G401 (cell line): Measurements from ENCODE around the gene USP9X. TPM values are rescaled to one million over a fixed set of nuclear protein-coding genes. Genes with fewer than 3 reads are reported as not detected.
"Not testable (repeated sequence)": the region's sequence is repeated elsewhere in the genome, so short reads cannot be mapped to it uniquely, and the experiment has no call there.

ENCODE experiments used
- DNase-seq: peaks from one replicate; pipeline ENCODE4 v3.0.0-alpha.2; 2015; ENCODE audit warnings: low spot score
- in situ Hi-C: cut with HindIII; loops from 2 replicates; pipeline ENCODE4 v1.10.0; 2016; ENCODE audit warnings: low sequenced_read_pairs, mixed read lengths
- total RNA-seq: library from RNA; depleted of rRNA; stranded (reverse); fragments of >200 nt; shearing (Covaris generic); gene quantifications from 2 replicates; pipeline ENCODE4 v1.2.3, GENCODE V29; 2014

Gene USP9X
- total RNA-seq, 1 experiment from 2014 or later, result 27.6 TPM

DNA sequence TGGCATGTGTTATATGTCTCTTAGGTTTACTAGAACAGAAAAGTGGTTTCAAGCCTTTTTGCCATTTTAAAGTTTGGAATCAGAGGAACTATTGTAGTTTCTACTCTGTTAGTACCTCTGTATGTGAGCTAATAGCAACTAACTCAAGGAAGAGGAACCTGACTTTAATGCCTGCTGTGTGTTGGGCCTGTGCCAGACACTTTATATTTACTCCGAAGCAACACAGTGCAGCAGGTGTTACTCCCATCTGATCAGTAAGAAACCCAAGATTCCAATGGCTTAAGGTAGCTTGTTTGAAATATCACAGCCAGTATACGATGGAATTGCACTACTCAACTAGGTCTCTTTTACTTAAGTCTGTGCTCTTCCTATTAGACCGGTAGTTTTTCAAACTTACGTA, 79.2 kb downstream of the USP9X start:
- in situ Hi-C loops, result no loop called here
- peak; percentile 34 for DNase-seq

DNA sequence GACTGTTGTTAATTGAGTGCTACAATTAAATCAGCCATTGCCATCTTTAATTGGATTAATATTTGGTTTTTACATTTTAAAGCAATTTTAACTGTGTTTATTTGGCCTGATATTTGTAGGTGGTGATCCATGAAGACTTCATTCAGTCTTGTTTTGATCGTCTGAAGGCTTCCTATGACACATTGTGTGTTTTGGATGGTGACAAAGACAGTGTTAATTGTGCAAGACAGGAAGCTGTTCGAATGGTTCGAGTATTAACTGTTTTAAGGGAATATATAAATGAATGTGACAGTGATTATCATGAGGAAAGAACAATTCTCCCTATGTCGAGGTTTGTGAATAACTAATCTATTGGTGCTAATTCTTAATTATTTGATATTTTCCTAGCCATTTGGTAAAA, 82.6 kb downstream of the USP9X start:
- in situ Hi-C loops, result no loop called here
- no peak for DNase-seq

DNA sequence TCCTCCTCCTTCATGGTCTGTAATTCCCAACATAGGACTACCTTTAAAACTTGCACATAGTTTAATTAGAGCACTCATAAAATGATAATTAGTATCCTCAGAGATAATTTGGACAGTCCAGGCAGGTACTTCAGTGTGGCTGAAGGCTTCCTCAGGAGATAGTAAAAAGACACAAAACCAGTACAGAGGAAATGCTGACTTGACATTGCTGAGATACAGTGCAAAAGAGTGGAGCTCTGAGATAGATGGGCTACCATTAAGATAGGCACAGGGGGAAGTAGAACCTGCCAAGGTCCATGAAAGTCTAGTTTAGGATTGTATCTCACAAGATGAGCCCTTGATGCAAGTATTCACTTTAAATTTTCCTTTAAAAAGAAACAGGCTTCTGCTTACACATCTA, 91.0 kb downstream of the USP9X start:
- DNase-seq, result no peak
- in situ Hi-C loops, result no loop called here

DNA sequence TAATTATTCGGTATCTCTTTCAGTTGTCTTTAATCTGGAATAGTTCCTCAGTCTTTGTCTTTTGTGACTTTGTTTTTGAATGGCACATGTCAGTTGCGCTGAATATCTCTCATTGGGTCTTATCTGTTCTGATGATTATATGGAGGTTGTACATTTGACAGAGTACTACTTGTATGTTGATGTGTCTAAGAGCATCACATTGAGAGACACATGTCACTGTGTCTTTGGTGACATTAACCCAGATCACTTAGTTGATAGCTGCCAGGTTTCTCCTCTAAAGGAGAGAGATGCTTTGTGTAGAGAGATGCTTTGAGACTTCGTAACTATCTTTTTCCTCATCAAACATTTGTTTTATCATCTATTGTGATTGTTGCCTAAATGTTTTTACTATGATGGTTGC, 92.1 kb downstream of the USP9X start:
- in situ Hi-C loops, result no loop called here
- no peak for DNase-seq

DNA sequence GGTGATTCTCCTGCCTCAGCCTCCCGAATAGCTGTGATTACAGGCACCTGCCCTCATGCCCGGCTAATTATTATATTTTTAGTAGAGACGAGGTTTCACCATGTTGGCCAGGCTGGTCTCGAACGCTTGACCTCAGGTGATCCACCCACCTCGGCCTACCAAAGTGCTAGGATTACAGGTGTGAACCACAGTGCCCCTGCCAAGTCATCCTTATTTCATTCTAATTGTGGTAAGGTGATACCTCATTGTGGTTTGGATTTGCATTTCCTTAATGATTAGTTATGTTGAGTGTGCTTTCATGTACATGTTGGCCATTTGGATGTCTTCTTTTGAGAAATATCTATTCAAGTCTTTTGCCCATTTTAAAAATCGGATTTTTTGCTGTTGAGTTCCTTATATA, 93.0 kb downstream of the USP9X start:
- in situ Hi-C loops, result no loop called here
- no peak for DNase-seq

DNA sequence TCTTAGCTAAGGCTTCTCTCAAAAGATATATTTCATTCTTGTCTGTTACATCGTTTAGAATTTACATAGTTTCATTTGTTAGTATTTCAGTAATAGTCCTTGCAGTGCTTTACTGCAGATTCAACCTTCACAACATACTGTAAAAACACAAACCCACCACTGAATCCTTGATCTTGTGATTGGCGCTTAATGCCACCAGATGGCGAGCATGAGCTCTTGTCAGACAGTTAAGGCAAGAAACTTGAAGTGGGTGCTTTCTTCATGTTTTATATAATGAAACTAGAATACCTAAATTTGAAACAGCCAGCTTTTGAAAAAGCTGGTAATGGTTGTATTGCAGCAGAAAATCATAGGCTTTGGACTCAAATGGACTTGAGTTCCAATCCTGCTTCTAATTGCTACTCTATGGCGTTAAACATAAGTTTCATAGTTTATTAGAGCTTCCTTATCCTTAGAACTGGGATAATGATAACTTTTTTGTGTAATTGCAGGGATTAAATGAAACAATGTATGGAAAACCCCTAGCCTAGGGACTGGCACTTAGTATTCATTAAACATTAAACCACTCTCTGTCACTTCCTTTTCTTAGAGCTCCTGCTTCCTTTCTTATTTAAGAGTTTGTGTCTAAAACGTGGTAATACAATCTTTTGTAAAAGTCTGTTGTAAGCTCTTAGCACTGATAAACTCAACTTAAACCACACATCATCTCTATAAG, 95.1 kb downstream of the USP9X start:
- in situ Hi-C loops, result no loop called here
- DNase-seq, result peak; percentile 67

DNA sequence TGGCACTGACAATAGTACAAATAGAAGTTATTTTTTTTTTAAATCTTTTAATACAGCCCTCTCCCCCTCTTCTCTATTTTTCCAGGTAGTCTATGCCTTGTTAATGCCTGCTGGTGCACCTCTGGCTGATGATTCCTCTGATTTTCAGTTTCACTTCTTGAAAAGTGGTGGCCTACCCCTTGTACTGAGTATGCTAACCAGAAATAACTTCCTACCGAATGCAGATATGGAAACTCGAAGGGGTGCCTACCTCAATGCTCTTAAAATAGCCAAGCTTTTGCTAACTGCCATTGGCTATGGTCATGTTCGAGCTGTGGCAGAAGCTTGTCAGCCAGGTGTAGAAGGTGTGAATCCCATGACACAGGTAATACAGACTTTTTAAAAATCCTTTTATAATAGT, 99.1 kb downstream of the USP9X start:
- in situ Hi-C loops, result no loop called here
- no peak for DNase-seq

DNA sequence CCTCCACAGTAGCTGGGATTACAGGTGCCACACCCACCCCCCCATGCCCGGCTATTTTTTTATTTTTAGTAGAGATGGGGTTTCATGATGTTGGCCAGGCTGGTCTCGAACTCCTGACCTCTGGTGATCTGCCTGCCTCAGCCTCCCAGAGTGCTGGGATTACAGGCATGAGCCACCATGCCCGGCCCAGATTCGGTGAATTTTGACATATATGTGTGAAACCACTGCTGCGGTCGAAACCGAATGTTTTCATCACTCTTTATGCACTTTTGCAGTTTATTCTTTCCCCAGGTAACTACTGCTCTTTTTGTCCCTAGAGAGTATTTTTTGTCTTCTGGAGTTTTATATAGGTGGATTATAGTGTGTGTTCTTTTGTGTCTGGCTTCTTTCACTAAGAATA, 101.7 kb downstream of the USP9X start:
- in situ Hi-C loops, DNase-seq: not testable (repeated sequence)

DNA sequence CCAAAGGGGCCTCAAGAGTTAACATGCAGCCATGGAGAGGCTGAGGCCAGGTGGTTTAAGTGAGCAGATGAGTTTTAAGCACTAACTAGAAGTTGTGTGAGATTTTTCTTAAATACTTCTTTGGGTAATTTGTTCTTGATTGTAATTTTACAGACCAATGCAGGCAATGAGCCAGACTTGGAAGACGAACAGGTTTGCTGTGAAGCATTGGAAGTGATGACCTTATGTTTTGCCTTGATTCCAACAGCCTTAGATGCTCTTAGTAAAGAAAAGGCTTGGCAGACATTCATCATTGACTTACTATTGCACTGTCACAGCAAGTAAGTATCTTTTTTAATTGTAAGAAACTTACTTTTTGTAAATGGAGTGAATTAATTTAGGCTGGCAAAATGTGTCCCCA, 103.9 kb downstream of the USP9X start:
- in situ Hi-C loops, result no loop called here
- DNase-seq, result peak; percentile 57

DNA sequence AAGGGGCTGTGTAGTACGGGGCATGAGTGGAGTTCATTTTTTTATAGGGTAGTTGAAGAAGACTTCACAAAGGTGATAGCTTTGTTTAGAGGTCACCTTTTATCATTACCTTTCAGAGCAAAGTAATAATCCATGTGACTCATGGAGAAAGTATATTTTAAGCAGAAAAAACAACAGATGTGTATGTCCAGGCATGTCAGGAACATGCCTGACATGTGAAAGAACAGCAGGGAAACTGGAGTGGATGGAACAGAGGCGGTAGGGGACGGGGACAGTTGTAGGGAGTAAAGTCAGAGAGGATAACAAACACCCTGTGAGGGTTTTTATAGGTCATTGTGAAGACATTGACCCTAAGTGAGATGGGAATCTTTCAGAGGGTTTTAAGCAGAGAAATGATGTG, 107.6 kb downstream of the USP9X start:
- in situ Hi-C loops, result no loop called here
- no peak for DNase-seq

DNA sequence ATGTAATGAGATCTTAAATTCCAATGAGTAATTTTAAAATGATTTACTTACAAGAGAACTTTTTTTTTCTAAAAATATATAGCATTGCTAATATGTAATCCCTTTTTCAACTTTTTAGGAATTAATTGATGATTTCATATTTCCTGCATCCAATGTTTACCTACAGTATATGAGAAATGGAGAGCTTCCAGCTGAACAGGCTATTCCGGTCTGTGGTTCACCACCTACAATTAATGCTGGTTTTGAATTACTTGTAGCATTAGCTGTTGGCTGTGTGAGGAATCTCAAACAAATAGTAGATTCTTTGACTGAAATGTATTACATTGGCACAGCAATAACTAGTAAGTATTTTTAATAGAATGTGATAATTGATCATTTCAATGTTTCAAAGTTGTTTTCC, 113.2 kb downstream of the USP9X start:
- in situ Hi-C loops, result no loop called here
- no peak for DNase-seq

DNA sequence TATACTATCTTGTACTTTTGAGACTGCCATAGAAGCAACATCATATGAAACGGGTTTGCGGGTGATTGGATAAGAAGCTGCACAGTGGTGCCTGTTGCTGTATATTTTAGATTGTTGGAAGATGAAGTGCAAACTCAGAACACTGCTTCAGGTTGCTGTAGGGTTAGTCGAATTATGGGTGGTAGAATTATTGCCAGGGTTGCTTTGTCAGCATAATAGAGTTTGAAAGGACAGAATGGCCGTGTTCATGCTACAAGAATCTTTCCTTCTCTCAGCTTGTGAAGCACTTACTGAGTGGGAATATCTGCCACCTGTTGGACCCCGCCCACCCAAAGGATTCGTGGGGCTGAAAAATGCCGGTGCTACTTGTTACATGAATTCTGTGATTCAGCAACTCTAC, 115.5 kb downstream of the USP9X start:
- no peak for DNase-seq
- in situ Hi-C loops, result no loop called here

DNA sequence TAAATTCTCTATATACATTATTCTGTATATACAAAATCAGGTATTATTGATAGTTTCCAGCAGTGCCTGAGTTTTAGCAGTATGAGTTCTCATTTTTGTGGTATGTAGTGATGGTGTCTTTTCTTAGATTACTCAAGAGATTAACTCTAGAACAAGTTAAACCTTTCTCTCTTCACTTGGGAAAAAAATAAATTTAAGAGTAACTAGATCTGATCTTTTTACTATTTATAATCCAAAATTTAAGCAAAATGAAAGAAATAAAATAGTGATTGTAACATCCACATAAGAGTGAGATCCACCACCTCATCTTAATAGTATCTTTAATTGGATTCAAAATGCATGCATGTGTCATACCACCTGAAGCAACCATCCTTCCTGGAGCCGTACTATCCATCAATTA, 124.6 kb downstream of the USP9X start:
- DNase-seq, result no peak
- in situ Hi-C loops, result no loop called here

DNA sequence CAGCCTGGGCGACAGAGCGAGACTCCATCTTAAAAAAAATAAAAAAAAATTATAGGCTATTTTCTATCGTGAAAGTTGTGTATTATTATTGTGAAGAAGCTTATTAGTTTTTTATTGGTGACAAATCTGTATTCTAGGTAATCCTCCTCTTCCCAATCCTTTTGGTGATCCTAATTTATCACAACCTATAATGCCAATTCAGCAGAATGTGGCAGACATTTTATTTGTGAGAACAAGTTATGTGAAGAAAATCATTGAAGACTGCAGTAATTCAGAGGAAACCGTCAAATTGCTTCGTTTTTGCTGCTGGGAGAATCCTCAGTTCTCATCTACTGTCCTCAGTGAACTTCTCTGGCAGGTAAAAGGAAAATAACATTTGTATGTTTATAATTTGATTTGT, 139.4 kb downstream of the USP9X start:
- in situ Hi-C loops, result no loop called here

DNA sequence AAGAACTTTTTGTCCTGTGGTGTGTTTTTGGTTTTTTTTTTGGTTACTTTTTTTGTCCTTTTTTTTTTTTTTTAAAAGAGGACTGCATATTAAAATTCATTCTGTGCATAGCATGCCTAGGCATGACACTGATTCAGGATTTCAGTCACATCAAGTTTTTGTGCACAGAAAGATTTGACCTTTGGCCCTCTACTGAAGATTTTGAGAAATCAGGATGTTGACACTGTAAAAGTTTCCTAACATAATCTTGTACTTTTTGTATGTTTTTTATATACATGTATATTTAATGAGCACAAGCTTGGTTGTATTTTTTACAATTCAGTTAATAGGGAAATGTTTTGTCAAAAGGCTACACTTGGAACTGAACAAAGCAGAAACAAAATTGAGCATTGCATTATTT, 148.7 kb downstream of the USP9X start:
- in situ Hi-C loops, result no loop called here
- no peak for DNase-seq

More for the DNA sequence above, 139.4 kb downstream of the USP9X start:
- DNase-seq, result no peak

DNA sequence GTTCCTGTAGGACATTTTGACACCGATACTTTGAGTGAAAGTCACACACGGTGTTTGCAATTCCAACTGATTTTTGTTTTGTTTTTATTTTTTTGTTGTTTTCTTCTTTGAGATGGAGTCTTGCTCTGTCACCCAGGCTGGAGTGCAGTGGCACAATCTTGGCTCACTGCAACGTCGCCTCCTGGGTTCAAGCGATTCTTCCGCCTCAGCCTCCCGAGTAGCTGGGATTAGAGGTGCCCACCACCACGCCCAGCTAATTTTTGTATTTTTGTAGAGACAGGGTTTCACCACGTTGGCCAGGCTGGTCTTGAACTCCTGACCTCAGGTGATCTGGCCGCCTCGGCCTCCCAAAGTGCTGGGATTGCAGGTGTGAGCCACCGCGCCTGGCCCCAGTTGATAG, 149.2 kb downstream of the USP9X start:
- DNase-seq, in situ Hi-C loops: not testable (repeated sequence)

DNA sequence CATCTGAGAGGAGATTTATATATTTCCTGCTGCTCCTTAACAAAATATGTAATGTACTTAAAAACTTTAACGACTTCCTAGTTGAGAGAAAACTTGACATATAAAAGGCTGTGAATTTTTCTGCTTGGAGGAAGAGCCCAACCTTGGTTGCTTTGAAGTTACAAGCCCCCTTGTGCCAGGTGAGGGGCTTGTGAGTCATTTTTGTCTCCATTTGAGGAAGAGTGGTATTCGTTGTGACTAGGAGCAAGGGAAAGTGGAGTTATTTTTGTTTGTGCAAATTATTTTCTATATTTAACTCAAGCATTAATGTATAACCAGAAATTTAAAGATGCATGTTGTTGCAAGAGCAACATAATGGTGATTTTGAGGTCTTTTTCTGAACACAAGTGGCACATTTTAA, 149.7 kb downstream of the USP9X start:
- no peak for DNase-seq
- in situ Hi-C loops, result no loop called here

DNA sequence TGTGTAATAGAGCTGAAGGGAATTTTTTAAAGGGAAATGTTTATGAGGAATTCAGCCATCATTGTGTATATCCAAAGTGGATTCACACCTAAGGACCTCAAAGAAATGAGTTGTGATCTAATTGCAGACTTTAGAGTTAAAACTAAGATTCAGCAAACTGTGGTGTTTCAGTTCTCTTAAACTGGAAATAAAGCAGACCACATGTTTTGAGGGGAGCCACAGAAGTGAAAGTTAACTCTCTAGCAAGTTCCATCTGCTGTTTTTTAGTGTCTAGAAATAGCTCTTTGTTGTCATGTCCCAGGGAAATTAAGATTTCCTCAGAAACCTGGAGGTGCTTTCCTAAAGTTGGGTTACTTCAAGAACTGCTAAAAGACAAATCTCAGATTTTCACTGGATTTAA, 151.4 kb downstream of the USP9X start:
- no peak for DNase-seq
- in situ Hi-C loops, result no loop called here

DNA sequence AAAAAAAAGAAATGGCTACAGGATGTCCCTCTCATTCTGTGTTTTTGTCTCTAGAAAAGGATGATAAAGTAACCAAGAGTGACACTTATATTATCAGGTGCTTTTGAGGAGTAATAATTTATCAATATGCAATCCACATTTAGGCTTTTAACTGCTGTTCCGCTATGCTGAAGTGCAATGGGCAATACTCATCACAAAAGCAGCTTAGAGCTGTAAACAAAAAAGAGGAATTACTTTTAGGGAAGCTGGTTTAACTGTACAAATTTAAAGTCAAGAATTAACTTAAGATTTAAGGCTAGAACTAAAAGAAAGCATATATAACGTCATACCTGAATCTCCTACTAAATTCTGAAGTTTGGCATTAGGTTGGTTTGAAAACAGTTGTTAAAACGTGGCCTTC, 155.3 kb downstream of the USP9X start:
- no peak for DNase-seq
- in situ Hi-C loops, result no loop called here

DNA sequence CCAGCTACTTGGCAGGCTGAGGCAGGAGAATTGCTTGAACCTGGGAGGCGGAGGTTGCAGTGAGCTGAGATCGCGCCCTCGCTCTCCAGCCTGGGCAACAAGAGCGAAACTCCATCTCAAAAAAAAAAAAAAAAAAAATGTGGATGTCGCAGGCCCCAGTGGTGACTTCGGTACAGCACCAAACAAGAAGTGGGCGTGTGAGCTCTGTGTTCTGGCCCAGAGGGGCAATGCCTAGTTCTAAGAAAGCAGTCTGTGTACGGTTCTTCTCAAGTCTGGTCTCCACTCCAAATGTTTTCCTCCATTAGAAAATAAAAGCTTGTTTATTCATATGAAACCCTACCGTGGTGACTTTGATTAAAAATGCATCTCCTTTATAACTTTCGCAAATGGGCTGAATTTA, 156.7 kb downstream of the USP9X start:
- no peak for DNase-seq
- in situ Hi-C loops, result no loop called here

DNA sequence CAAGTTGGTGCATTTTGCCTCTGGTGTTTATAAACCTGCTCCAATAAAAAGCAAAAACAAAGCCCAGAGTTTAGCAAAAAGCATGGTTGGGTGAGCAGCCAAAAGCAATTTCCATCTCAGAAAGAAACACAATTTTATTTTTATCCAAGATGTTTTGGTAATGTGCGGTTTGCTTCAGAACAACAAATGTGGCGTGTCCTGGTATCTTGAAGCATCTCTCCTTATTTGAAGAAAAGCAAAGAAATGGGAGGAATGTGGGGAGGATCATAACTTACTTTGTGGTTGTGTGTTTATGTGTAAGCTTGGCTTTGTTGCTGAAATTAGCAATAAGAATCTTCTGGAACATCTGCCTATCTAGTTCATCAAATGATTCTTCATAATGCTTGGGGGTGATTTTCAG, 160.4 kb downstream of the USP9X start:
- DNase-seq, result no peak
- in situ Hi-C loops, result no loop called here

DNA sequence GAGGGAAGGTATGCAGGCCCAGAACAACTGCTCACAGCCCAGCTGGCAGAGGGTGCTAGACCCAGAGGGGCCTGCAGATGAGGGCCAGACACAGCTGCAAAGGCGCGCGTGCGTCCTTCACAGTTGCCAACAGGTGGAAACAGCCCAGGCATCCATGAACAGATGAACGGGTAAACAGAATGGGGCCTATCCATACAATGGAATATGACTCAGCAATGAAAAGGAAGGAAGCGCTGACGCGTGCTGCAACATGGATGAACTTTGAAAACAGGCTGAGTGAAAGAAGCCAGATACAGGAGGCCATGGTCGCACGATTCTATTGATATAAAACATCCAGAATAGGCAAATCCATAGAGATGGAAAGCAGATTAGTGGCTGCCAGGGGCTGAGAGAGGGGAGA, 165.6 kb downstream of the USP9X start:
- no peak for DNase-seq
- in situ Hi-C loops, result no loop called here
